PFSK-1 (cell line): ENCODE data around the gene GRIP1.

Experiments used
- FOXP2 ChIP-seq: optimal IDR thresholded peaks from 2 replicates; pipeline ENCODE3; 2011; ENCODE audit warnings: borderline replicate concordance, control low read depth, inconsistent platforms; ENCODE audit not compliant: insufficient read depth; ENCODE audit errors: extremely low read length, extremely low read depth
- POLR2AphosphoS5 ChIP-seq: IDR thresholded peaks from 2 replicates; pipeline ENCODE4 v1.6.1; 2012; ENCODE audit warnings: low read depth, mild to moderate bottlenecking, control low read depth, low read length, moderate library complexity
- REST ChIP-seq, 2 experiments: IDR thresholded peaks; 2 replicates each; pipeline versions ENCODE4 v1.6.1 to v1.8.0; 2011 to 2012; ENCODE audit warnings: low read depth in 2 of 2, low read length in 2 of 2, control low read depth in 1 of 2, inconsistent platforms in 1 of 2, mild to moderate bottlenecking in 1 of 2, moderate library complexity in 1 of 2; ENCODE audit not compliant: insufficient read depth in 1 of 2
- SIN3A ChIP-seq: IDR thresholded peaks from 2 replicates; pipeline ENCODE4 v1.6.1; 2012; ENCODE audit warnings: mild to moderate bottlenecking, low read length, moderate library complexity, borderline replicate concordance; ENCODE audit not compliant: insufficient read depth
- TAF1 ChIP-seq: IDR thresholded peaks from 2 replicates; pipeline ENCODE4 v1.6.1; 2012; ENCODE audit warnings: low read length, control low read depth, borderline replicate concordance; ENCODE audit not compliant: insufficient read depth

The GRIP1 gene

GRCh38 chr12:66399911-66400306 is 279.0 kb downstream of the GRIP1 start:
- TF ChIP-seq SIN3A (no peak), FOXP2 (no peak), POLR2AphosphoS5 (no peak), TAF1 (no peak), REST (IDR thresholded peaks at IDR 0.05; ENCODE audit: insufficient read depth in 1 of 2, low read depth in 2 of 2, low read length in 2 of 2) (no peak)

- TF ChIP-seq REST (IDR thresholded peaks at IDR 0.05; ENCODE audit: insufficient read depth in 1 of 2, low read depth in 2 of 2, low read length in 2 of 2) (no peak), FOXP2 (no peak), POLR2AphosphoS5 (no peak), SIN3A (no peak), TAF1 (no peak)
Measured at GRCh38 chr12:66398931-66399910, 279.7 kb downstream of the GRIP1 start.

- TF ChIP-seq POLR2AphosphoS5 (no peak), FOXP2 (no peak)
Measured at GRCh38 chr12:66397574-66398290, 281.1 kb downstream of the GRIP1 start.

GRCh38 chr12:66393890-66394289 is 285.0 kb downstream of the GRIP1 start:
- TF ChIP-seq TAF1, result no peak
- no peak for TF ChIP-seq REST (IDR thresholded peaks at IDR 0.05; ENCODE audit: insufficient read depth in 1 of 2, low read depth in 2 of 2, low read length in 2 of 2)
- no peak for TF ChIP-seq FOXP2
- TF ChIP-seq SIN3A, result no peak
- no peak for TF ChIP-seq POLR2AphosphoS5

- TF ChIP-seq POLR2AphosphoS5 (no peak), TAF1 (no peak), FOXP2 (no peak), REST (IDR thresholded peaks at IDR 0.05; ENCODE audit: insufficient read depth in 1 of 2, low read depth in 2 of 2, low read length in 2 of 2) (no peak), SIN3A (no peak)
Measured at GRCh38 chr12:66392266-66392915, 286.5 kb downstream of the GRIP1 start.
